Measurements from ENCODE around the gene DBX1. TPM values are rescaled to one million over a fixed set of nuclear protein-coding genes. Genes with fewer than 3 reads are reported as not detected.

The DBX1 gene
- polyA plus RNA-seq, 1 donor (not counting 4 experiments of a cell fraction or from before 2014, with no cell fraction given), result not detected

DNA sequence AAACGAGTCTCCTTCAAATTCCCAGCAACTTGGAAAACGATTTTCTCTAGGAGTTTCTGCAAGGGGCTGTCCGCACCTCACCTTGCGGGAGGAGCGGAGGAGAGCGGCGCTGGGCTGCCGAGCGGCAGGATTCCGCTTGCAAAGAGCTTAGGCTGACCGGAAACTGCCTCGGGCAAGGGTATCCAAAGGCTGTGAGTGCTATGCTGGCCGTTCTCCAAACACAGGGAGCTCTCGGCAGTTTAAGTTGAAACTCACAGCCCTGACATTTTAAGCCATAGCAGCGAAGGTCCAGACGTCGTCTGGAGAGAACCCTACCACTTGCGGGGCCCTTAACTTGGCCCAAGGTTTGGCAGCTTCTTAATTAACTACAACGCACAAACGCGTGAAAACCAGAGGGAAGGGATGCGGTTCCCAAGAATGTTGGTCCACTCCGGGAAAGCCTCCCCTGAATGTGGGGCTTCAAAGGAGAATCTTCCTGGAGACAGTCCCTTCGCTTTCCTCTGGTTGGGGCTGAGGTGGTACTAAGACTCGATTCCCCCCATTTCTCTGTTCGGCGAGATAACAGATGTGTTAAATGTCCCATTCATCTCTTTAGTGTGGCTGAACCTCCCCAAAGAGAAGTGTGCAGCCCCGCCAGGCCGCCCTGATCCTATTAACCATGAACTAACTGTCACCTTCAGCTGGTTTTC, 1.1 kb upstream of the DBX1 start:
- no peaks in the 10 kb centered on the region for H4K20me1 ChIP-seq (ENCODE audit: control insufficient read depth, extremely low read depth, insufficient read depth, low read length)
- H3K27ac ChIP-seq (ENCODE audit: control insufficient read depth, insufficient read depth, low read length), result no peak overlapping the region
- no peak overlapping the region for H3K4me2 ChIP-seq (ENCODE audit: control insufficient read depth, extremely low read depth, insufficient read depth, low read depth, low read length)
- DNase-seq (ENCODE audit: low read depth, low spot score) (no peak), FAIRE-seq (no peak)
- H3K9ac ChIP-seq (ENCODE audit: control insufficient read depth, extremely low read depth, insufficient read depth, low read length), result no peak overlapping the region
- H3K9me1 ChIP-seq (ENCODE audit: control insufficient read depth, extremely low read depth, insufficient read depth, low read length), result no peaks in the 10 kb centered on the region
- dilution Hi-C loops (cut with MboI; ENCODE audit: extremely low pct_ligation_motif_present, low sequenced_read_pairs), result no loop called here
- no peaks in the 10 kb centered on the region for H3K4me1 ChIP-seq (ENCODE audit: control insufficient read depth, extremely low read depth, insufficient read depth, low read length)
- H3K27me3 ChIP-seq (ENCODE audit: control insufficient read depth, extremely low read depth, insufficient read depth, low read length), result peaks cover 98% of the 10 kb centered on the region
- H3K79me2 ChIP-seq (ENCODE audit: control insufficient read depth, insufficient read depth, low read length), result no peaks in the 10 kb centered on the region
- no peaks in the 10 kb centered on the region for H3K36me3 ChIP-seq (ENCODE audit: control insufficient read depth in 2 of 2, extremely low read depth in 1 of 2, insufficient read depth in 2 of 2, low read length in 2 of 2)
- H3K9me3 ChIP-seq (ENCODE audit: control insufficient read depth, low read depth, low read length), result no peaks in the 10 kb centered on the region
- H3K4me3 ChIP-seq (ENCODE audit: control insufficient read depth in 2 of 3, extremely low read depth in 1 of 3, insufficient read depth in 2 of 3, low read depth in 1 of 3, low read length in 3 of 3), result no peak overlapping the region
- TF ChIP-seq EZH2 (IDR thresholded peaks at IDR 0.05; ENCODE audit: low read length), result peak; percentile 59
- TF ChIP-seq, protein P1, sequence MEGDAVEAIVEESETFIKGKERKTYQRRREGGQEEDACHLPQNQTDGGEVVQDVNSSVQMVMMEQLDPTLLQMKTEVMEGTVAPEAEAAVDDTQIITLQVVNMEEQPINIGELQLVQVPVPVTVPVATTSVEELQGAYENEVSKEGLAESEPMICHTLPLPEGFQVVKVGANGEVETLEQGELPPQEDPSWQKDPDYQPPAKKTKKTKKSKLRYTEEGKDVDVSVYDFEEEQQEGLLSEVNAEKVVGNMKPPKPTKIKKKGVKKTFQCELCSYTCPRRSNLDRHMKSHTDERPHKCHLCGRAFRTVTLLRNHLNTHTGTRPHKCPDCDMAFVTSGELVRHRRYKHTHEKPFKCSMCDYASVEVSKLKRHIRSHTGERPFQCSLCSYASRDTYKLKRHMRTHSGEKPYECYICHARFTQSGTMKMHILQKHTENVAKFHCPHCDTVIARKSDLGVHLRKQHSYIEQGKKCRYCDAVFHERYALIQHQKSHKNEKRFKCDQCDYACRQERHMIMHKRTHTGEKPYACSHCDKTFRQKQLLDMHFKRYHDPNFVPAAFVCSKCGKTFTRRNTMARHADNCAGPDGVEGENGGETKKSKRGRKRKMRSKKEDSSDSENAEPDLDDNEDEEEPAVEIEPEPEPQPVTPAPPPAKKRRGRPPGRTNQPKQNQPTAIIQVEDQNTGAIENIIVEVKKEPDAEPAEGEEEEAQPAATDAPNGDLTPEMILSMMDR (optimal IDR thresholded peaks at IDR 0.05 in 1 of 3, IDR thresholded peaks at IDR 0.05 in 1 of 3, conservative IDR thresholded peaks at IDR 0.05 in 1 of 3; ENCODE audit: extremely low read depth in 1 of 3, insufficient read depth in 2 of 3, low read length in 3 of 3), result no peak
- H2AFZ ChIP-seq (ENCODE audit: control insufficient read depth, low read length), result no peak overlapping the region

DNA sequence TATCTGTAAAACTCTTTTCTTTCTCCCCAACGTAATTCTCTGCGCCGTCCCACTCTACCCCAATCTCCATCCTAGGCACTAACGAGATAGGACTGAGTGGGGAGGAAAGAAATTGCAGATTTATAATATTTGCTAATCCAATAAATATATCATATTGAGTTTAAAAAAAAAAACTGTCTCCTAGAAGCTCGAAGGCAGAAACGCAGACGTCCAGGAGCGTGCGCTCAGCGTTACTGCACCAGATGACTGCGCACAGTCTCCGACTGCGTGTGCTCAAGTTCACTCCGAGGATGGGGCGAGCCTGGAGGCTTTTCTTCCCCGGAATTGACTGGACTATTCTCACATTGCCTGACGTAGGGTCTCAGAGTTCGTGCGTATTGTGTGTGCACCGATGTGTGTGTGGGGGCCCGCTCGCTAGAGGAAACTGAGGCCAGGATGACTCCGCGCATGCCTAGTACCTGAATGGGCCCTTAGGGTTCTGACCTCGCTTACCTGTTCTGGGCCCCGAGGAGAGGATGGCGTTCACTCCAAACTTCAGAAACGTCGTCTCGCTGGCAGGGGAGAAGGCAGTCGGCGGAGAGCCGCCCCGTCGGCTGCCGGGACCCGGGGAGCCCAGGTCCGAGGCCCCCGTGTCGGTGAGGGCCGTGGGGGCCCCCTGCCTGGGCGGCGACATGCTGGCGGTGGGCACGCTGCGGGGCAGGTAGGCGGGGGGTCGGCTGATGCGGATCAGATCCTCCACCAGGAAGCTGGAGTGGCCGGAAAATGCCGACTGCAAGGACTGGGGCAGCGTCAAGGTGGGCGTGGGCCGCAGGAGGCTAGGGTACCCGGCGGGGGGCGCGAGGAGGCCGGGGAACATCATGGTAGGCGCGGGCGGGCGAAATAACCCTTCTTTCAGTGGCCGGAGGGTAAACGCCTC, 551 bp downstream of the DBX1 start:
- TF ChIP-seq, protein P1 (optimal IDR thresholded peaks at IDR 0.05 in 1 of 3, IDR thresholded peaks at IDR 0.05 in 1 of 3, conservative IDR thresholded peaks at IDR 0.05 in 1 of 3; ENCODE audit: extremely low read depth in 1 of 3, insufficient read depth in 2 of 3, low read length in 3 of 3), result no peak
- TF ChIP-seq EZH2 (IDR thresholded peaks at IDR 0.05; ENCODE audit: low read length), result peak; percentile 51
- Histone ChIP-seq H3K9me1 (ENCODE audit: control insufficient read depth, extremely low read depth, insufficient read depth, low read length) (no peaks in the 10 kb centered on the region), H3K4me2 (ENCODE audit: control insufficient read depth, extremely low read depth, insufficient read depth, low read depth, low read length) (no peak overlapping the region), H3K27ac (ENCODE audit: control insufficient read depth, insufficient read depth, low read length) (no peak overlapping the region), H3K4me1 (ENCODE audit: control insufficient read depth, extremely low read depth, insufficient read depth, low read length) (no peaks in the 10 kb centered on the region), H3K9me3 (ENCODE audit: control insufficient read depth, low read depth, low read length) (no peaks in the 10 kb centered on the region), H3K79me2 (ENCODE audit: control insufficient read depth, insufficient read depth, low read length) (no peaks in the 10 kb centered on the region), H4K20me1 (ENCODE audit: control insufficient read depth, extremely low read depth, insufficient read depth, low read length) (no peaks in the 10 kb centered on the region), H3K27me3 (ENCODE audit: control insufficient read depth, extremely low read depth, insufficient read depth, low read length) (peaks cover 97% of the 10 kb centered on the region), H2AFZ (ENCODE audit: control insufficient read depth, low read length) (no peak overlapping the region), H3K9ac (ENCODE audit: control insufficient read depth, extremely low read depth, insufficient read depth, low read length) (no peak overlapping the region), H3K4me3 (ENCODE audit: control insufficient read depth in 2 of 3, extremely low read depth in 1 of 3, insufficient read depth in 2 of 3, low read depth in 1 of 3, low read length in 3 of 3) (no peak overlapping the region), H3K36me3 (ENCODE audit: control insufficient read depth in 2 of 2, extremely low read depth in 1 of 2, insufficient read depth in 2 of 2, low read length in 2 of 2) (no peaks in the 10 kb centered on the region)
- dilution Hi-C loops (cut with MboI; ENCODE audit: extremely low pct_ligation_motif_present, low sequenced_read_pairs), result no loop called here
- no peak for DNase-seq (ENCODE audit: low read depth, low spot score)
- FAIRE-seq, result no peak
